ENCODE measurements around the gene NPPB. TPM values are rescaled to one million over a fixed set of nuclear protein-coding genes. Genes with fewer than 3 reads are reported as not detected.

The NPPB gene
- total and polyA plus RNA-seq, 2 donors (not counting 1 experiment from before 2014, with no cell fraction given), result not detected

- H3K27me3 ChIP-seq (ENCODE audit: control insufficient read depth, insufficient read depth, low read length), result no peaks in the 10 kb centered on the region
- H3K79me2 ChIP-seq (ENCODE audit: control insufficient read depth, insufficient read depth, low read length), result no peaks in the 10 kb centered on the region
- H3K4me2 ChIP-seq (ENCODE audit: extremely low read depth, insufficient read depth, low read length), result no peak overlapping the region
- no peak overlapping the region for H3K4me3 ChIP-seq (replicated peaks in 1 of 4; ENCODE audit: control extremely low read depth in 1 of 4, insufficient read depth in 1 of 4, low read depth in 3 of 4, low read length in 4 of 4)
- DNase-seq (ENCODE audit: low read depth in 2 of 2), result no peak
- H3K36me3 ChIP-seq (ENCODE audit: control insufficient read depth, insufficient read depth, low read length), result peaks cover 12% of the 10 kb centered on the region
- no peak overlapping the region for H3K27ac ChIP-seq (ENCODE audit: insufficient read depth, low read length)
- H2AFZ ChIP-seq (ENCODE audit: low read length), result no peak overlapping the region
- H3K4me1 ChIP-seq (ENCODE audit: control insufficient read depth, extremely low read depth, insufficient read depth, low read length), result no peaks in the 10 kb centered on the region
- no peak overlapping the region for H3K9ac ChIP-seq (ENCODE audit: insufficient read depth, low read length)
- H3K9me3 ChIP-seq (ENCODE audit: control insufficient read depth, insufficient read depth, low read depth, low read length), result no peaks in the 10 kb centered on the region
- TF ChIP-seq EZH2 (IDR thresholded peaks at IDR 0.05; ENCODE audit: low read length, missing control alignments), result no peak
- no peaks in the 10 kb centered on the region for H4K20me1 ChIP-seq (ENCODE audit: control insufficient read depth, extremely low read depth, insufficient read depth, low read length)
Measured at GRCh38 chr1:11848373-11848700, 10.4 kb downstream of the NPPB start.

- H2AFZ ChIP-seq (ENCODE audit: low read length), result no peak within 1 kb of the TSS
- TF ChIP-seq EZH2 (IDR thresholded peaks at IDR 0.05; ENCODE audit: low read length, missing control alignments), result no peak
- TF ChIP-seq CTCF (conservative IDR thresholded peaks at IDR 0.05 in 1 of 2, IDR thresholded peaks at IDR 0.05 in 1 of 2; ENCODE audit: low read depth in 1 of 2, low read length in 2 of 2), result no peak
- no peaks in the 10 kb centered on the region for H3K9me3 ChIP-seq (ENCODE audit: control insufficient read depth, insufficient read depth, low read depth, low read length)
- no peak within 1 kb of the TSS for H3K27ac ChIP-seq (ENCODE audit: insufficient read depth, low read length)
- H3K79me2 ChIP-seq (ENCODE audit: control insufficient read depth, insufficient read depth, low read length), result no peaks in the 10 kb centered on the region
- no peak within 1 kb of the TSS for H3K4me2 ChIP-seq (ENCODE audit: extremely low read depth, insufficient read depth, low read length)
- H3K9ac ChIP-seq (ENCODE audit: insufficient read depth, low read length), result no peak within 1 kb of the TSS
- H3K27me3 ChIP-seq (ENCODE audit: control insufficient read depth, insufficient read depth, low read length), result no peaks in the 10 kb centered on the region
- DNase-seq (ENCODE audit: low read depth in 2 of 2), result peak in 1 of 2 donors; percentile 29
- peaks cover 12% of the 10 kb centered on the region for H3K36me3 ChIP-seq (ENCODE audit: control insufficient read depth, insufficient read depth, low read length)
- H3K4me3 ChIP-seq (replicated peaks in 1 of 4; ENCODE audit: control extremely low read depth in 1 of 4, insufficient read depth in 1 of 4, low read depth in 3 of 4, low read length in 4 of 4), result no peak within 1 kb of the TSS
- H4K20me1 ChIP-seq (ENCODE audit: control insufficient read depth, extremely low read depth, insufficient read depth, low read length), result no peaks in the 10 kb centered on the region
- no peaks in the 10 kb centered on the region for H3K4me1 ChIP-seq (ENCODE audit: control insufficient read depth, extremely low read depth, insufficient read depth, low read length)
Measured at GRCh38 chr1:11847667-11848372, 10.9 kb downstream of the NPPB start, which contains the start of gene NPPA. NPPA (minus strand) TSS chr1:11847783; CDS start chr1:11847684, 99 bp downstream.

GRCh38 chr1:11845641-11846335 is 13.0 kb downstream of the NPPB start:
- no peak overlapping the region for H3K27ac ChIP-seq (ENCODE audit: insufficient read depth, low read length)
- H4K20me1 ChIP-seq (ENCODE audit: control insufficient read depth, extremely low read depth, insufficient read depth, low read length), result no peaks in the 10 kb centered on the region
- H3K4me1 ChIP-seq (ENCODE audit: control insufficient read depth, extremely low read depth, insufficient read depth, low read length), result no peaks in the 10 kb centered on the region
- no peak for TF ChIP-seq CTCF (conservative IDR thresholded peaks at IDR 0.05 in 1 of 2, IDR thresholded peaks at IDR 0.05 in 1 of 2; ENCODE audit: low read depth in 1 of 2, low read length in 2 of 2)
- TF ChIP-seq EZH2 (IDR thresholded peaks at IDR 0.05; ENCODE audit: low read length, missing control alignments), result no peak
- H3K9me3 ChIP-seq (ENCODE audit: control insufficient read depth, insufficient read depth, low read depth, low read length), result no peaks in the 10 kb centered on the region
- H3K9ac ChIP-seq (ENCODE audit: insufficient read depth, low read length), result no peak overlapping the region
- DNase-seq (ENCODE audit: low read depth in 2 of 2), result peak in 1 of 2 donors; percentile 29
- H2AFZ ChIP-seq (ENCODE audit: low read length), result no peak overlapping the region
- H3K79me2 ChIP-seq (ENCODE audit: control insufficient read depth, insufficient read depth, low read length), result no peaks in the 10 kb centered on the region
- H3K27me3 ChIP-seq (ENCODE audit: control insufficient read depth, insufficient read depth, low read length), result no peaks in the 10 kb centered on the region
- H3K4me3 ChIP-seq (replicated peaks in 1 of 4; ENCODE audit: control extremely low read depth in 1 of 4, insufficient read depth in 1 of 4, low read depth in 3 of 4, low read length in 4 of 4), result no peak overlapping the region
- no peak overlapping the region for H3K4me2 ChIP-seq (ENCODE audit: extremely low read depth, insufficient read depth, low read length)
- H3K36me3 ChIP-seq (ENCODE audit: control insufficient read depth, insufficient read depth, low read length), result peaks cover 22% of the 10 kb centered on the region

All from fibroblast of lung (primary cell).